ENCODE data around the gene SCRN2.

SCRN2 gene

DNA sequence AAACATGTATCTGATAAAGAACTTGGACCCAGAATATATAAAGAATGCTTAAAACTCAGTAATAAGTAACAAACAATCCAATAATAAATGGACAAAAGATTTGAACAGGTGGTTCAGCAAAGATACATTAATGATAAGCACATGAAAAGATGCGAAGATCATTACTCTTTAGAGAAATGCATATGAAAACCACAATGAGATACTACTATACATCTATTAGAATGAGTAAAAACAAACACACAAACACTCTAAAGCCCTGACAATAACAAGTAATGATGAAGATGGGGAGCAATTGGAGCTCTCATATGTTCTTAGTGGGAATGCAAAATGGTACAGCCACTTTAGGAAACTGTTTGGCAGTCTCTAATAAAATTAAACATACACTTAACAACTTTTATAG is 48.6 kb downstream of the SCRN2 start:
- Histone ChIP-seq H3K4me1 (ENCODE audit: control insufficient read depth, insufficient read depth, low read length) (peaks cover 4% of the 10 kb centered on the region), H3K4me2 (ENCODE audit: low read length) (no peak overlapping the region), H3K9me3 (replicated peaks; ENCODE audit: low read length) (no peaks in the 10 kb centered on the region), H3K9ac (ENCODE audit: low read depth, low read length) (no peak overlapping the region), H3K4me3 (ENCODE audit: low read length) (no peak overlapping the region), H3K27me3 (ENCODE audit: control insufficient read depth, insufficient read depth, low read length) (peaks cover 77% of the 10 kb centered on the region), H3K36me3 (ENCODE audit: insufficient read depth, low read length) (no peaks in the 10 kb centered on the region)

- Histone ChIP-seq H3K4me1 (ENCODE audit: control insufficient read depth, insufficient read depth, low read length) (peaks cover 4% of the 10 kb centered on the region), H3K9me3 (replicated peaks; ENCODE audit: low read length) (no peaks in the 10 kb centered on the region), H3K4me3 (ENCODE audit: low read length) (no peak overlapping the region), H3K4me2 (ENCODE audit: low read length) (no peak overlapping the region), H3K27me3 (ENCODE audit: control insufficient read depth, insufficient read depth, low read length) (peaks cover 79% of the 10 kb centered on the region), H3K9ac (ENCODE audit: low read depth, low read length) (no peak overlapping the region), H3K36me3 (ENCODE audit: insufficient read depth, low read length) (no peaks in the 10 kb centered on the region)
Observed at GRCh38 chr17:47791025-47791424, 50.0 kb downstream of the SCRN2 start.

DNA sequence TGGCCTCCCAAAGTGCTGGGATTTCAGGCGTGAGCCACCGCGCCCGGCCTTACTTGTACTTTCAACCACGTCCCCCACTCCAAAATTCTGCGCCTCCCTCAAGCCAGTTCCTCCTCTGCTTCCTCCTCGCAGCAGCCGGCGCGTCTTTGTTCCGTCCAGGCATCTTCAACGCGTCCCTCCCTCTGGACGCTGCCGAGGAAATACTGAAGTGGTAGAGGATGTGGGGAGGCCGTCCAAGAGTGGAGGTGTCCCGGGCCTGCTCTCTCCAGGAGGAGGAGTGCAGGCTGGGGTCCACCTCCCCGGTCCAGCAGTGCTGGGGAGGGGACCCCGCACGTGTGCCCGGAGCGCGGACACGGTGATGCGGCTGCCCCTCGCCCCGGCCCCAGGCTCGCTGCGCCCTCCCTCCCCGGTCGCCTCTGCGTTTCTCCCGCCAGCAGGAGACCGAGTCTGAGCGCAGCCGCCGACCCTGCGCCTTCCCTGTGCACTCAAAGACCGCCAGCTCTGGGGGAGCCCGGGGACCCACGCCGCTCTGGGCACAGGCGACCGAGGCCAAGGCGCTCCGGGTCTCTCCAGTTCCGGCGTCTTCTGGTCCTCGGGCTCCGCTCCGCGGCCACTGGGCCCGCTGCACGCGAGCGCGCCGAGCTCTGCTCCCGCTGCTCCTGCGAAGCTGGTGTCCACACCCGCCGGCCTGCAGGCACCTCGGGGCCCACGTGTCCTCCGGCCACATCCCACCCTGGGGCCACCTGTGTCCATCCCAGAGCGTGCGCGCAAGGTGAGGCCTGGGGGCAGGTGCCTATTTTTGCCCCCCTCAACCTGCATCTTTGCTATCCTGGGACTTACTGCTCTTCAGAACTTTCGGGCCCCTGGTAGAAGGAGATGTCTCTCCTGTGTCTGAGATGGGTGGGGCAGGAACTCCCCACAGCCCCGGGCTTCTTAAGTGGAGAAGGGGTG is 51.2 kb downstream of the SCRN2 start:
- Histone ChIP-seq H3K9me3 (replicated peaks; ENCODE audit: low read length) (no peaks in the 10 kb centered on the region), H3K27me3 (ENCODE audit: control insufficient read depth, insufficient read depth, low read length) (peaks cover 78% of the 10 kb centered on the region), H3K4me2 (ENCODE audit: low read length) (peak overlapping the region; percentile 78), H3K4me3 (ENCODE audit: low read length) (peak overlapping the region; percentile 64), H3K36me3 (ENCODE audit: insufficient read depth, low read length) (no peaks in the 10 kb centered on the region), H3K9ac (ENCODE audit: low read depth, low read length) (no peak overlapping the region), H3K4me1 (ENCODE audit: control insufficient read depth, insufficient read depth, low read length) (peaks cover 4% of the 10 kb centered on the region)

Measured in skeletal muscle satellite cell (primary cell).